ENCODE data around the gene MSI2.

GRCh38 chr17:57363998-57364643 lies 107.8 kb downstream of the MSI2 start:
- TF ChIP-seq, protein P1, sequence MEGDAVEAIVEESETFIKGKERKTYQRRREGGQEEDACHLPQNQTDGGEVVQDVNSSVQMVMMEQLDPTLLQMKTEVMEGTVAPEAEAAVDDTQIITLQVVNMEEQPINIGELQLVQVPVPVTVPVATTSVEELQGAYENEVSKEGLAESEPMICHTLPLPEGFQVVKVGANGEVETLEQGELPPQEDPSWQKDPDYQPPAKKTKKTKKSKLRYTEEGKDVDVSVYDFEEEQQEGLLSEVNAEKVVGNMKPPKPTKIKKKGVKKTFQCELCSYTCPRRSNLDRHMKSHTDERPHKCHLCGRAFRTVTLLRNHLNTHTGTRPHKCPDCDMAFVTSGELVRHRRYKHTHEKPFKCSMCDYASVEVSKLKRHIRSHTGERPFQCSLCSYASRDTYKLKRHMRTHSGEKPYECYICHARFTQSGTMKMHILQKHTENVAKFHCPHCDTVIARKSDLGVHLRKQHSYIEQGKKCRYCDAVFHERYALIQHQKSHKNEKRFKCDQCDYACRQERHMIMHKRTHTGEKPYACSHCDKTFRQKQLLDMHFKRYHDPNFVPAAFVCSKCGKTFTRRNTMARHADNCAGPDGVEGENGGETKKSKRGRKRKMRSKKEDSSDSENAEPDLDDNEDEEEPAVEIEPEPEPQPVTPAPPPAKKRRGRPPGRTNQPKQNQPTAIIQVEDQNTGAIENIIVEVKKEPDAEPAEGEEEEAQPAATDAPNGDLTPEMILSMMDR (IDR thresholded peaks at IDR 0.05) = no peak
- TF ChIP-seq, protein P2, sequence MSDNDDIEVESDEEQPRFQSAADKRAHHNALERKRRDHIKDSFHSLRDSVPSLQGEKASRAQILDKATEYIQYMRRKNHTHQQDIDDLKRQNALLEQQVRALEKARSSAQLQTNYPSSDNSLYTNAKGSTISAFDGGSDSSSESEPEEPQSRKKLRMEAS (IDR thresholded peaks at IDR 0.05; ENCODE audit: low read depth) = no peak
- TF ChIP-seq MEF2A (IDR thresholded peaks at IDR 0.05; ENCODE audit: borderline replicate concordance, low read depth) (no peak), ZBTB33 (IDR thresholded peaks at IDR 0.05; ENCODE audit: borderline replicate concordance, low read depth) (no peak), CHD2 (IDR thresholded peaks at IDR 0.05; ENCODE audit: low read length, partially characterized antibody) (peak; percentile 92), EP300 (IDR thresholded peaks at IDR 0.05; ENCODE audit: borderline replicate concordance in 1 of 2, low read depth in 1 of 2, low read length in 1 of 2) (peak in 1 of 2 experiments; percentile 97; a peak in 2 of 4 replicates), RXRA (IDR thresholded peaks at IDR 0.05; ENCODE audit: borderline replicate concordance, low read depth) (no peak), TAF1 (IDR thresholded peaks at IDR 0.05; ENCODE audit: borderline replicate concordance, low read depth, low read length) (no peak), IRF3 (IDR thresholded peaks at IDR 0.05; ENCODE audit: low read depth, low read length) (no peak), RFX5 (IDR thresholded peaks at IDR 0.05; ENCODE audit: low read length) (no peak)
